Measurements from ENCODE around the gene SCLT1. TPM values are rescaled to one million over a fixed set of nuclear protein-coding genes. Genes with fewer than 3 reads are reported as not detected.

SCLT1 gene
- total RNA-seq, 2 donors from 2014 or later: 11.4 to 12.0 TPM

GRCh38 chr4:128866691-128867090 lies 226.6 kb downstream of the SCLT1 start:
- H3K36me3 Mint-ChIP-seq (ENCODE audit: low read depth): peaks cover 84% of the 10 kb centered on the region
- TF ChIP-seq CTCF (conservative IDR thresholded peaks at IDR 0.05): no peak
- Histone ChIP-seq H3K27ac (ENCODE audit: low read depth, low read length) (no peak overlapping the region), H3K27me3 (ENCODE audit: control insufficient read depth, insufficient read depth, low read length, poor library complexity, severe bottlenecking) (peaks cover 12% of the 10 kb centered on the region), H3K9ac (ENCODE audit: extremely low read depth, low read length, poor library complexity, severe bottlenecking) (peak overlapping the region; percentile 19), H3K9me3 (ENCODE audit: control insufficient read depth, low read length) (no peaks in the 10 kb centered on the region), H3K4me3 (ENCODE audit: low read length) (no peak overlapping the region), H3K36me3 (ENCODE audit: control insufficient read depth, insufficient read depth, low read length) (peaks cover 93% of the 10 kb centered on the region), H3K4me1 (ENCODE audit: control insufficient read depth, insufficient read depth, low read length) (peaks cover 15% of the 10 kb centered on the region)
- WGBS, 2 experiments (ENCODE audit: insufficient coverage in 1 of 2, insufficient read length in 1 of 2): 40 to 41% methylated on average over 1 of the region's 1 CpG
- H3K27ac Mint-ChIP-seq: peak overlapping the region; percentile 52
- H3K27me3 Mint-ChIP-seq (ENCODE audit: insufficient read depth): peaks cover 59% of the 10 kb centered on the region
- DNase-seq: no peak
- H3K4me3 Mint-ChIP-seq: no peak overlapping the region
- no peaks in the 10 kb centered on the region for H3K9me3 Mint-ChIP-seq
- H3K4me1 Mint-ChIP-seq: peaks cover 24% of the 10 kb centered on the region

- WGBS, 2 experiments (ENCODE audit: insufficient coverage in 1 of 2, insufficient read length in 1 of 2): 77 to 89% methylated on average over 2 of the region's 2 CpGs
Observed at GRCh38 chr4:128866269-128866668, 227.1 kb downstream of the SCLT1 start.

GRCh38 chr4:128865132-128865531 lies 228.2 kb downstream of the SCLT1 start:
- Mint-ChIP-seq H3K27me3 (ENCODE audit: insufficient read depth) (peaks cover 58% of the 10 kb centered on the region), H3K9me3 (no peaks in the 10 kb centered on the region), H3K4me3 (no peak overlapping the region), H3K4me1 (peaks cover 24% of the 10 kb centered on the region), H3K27ac (no peak overlapping the region), H3K36me3 (ENCODE audit: low read depth) (peaks cover 83% of the 10 kb centered on the region)
- DNase-seq: no peak
- H3K4me1 ChIP-seq (ENCODE audit: control insufficient read depth, insufficient read depth, low read length): peaks cover 15% of the 10 kb centered on the region
- H3K9ac ChIP-seq (ENCODE audit: extremely low read depth, low read length, poor library complexity, severe bottlenecking): no peak overlapping the region
- H3K36me3 ChIP-seq (ENCODE audit: control insufficient read depth, insufficient read depth, low read length): peaks cover 93% of the 10 kb centered on the region
- TF ChIP-seq CTCF (conservative IDR thresholded peaks at IDR 0.05): no peak
- H3K9me3 ChIP-seq (ENCODE audit: control insufficient read depth, low read length): no peaks in the 10 kb centered on the region
- no peak overlapping the region for H3K27ac ChIP-seq (ENCODE audit: low read depth, low read length)
- H3K4me3 ChIP-seq (ENCODE audit: low read length): no peak overlapping the region
- WGBS, 2 experiments (ENCODE audit: insufficient coverage in 1 of 2, insufficient read length in 1 of 2): 95 to 100% methylated on average over 2 of the region's 2 CpGs
- H3K27me3 ChIP-seq (ENCODE audit: control insufficient read depth, insufficient read depth, low read length, poor library complexity, severe bottlenecking): peaks cover 12% of the 10 kb centered on the region

More at GRCh38 chr4:128866269-128866668, 227.1 kb downstream of the SCLT1 start:
- Mint-ChIP-seq H3K4me1 (peaks cover 24% of the 10 kb centered on the region), H3K9me3 (no peaks in the 10 kb centered on the region), H3K36me3 (ENCODE audit: low read depth) (peaks cover 83% of the 10 kb centered on the region), H3K27me3 (ENCODE audit: insufficient read depth) (peaks cover 59% of the 10 kb centered on the region), H3K27ac (peak overlapping the region; percentile 52), H3K4me3 (no peak overlapping the region)
- no peak overlapping the region for H3K4me3 ChIP-seq (ENCODE audit: low read length)
- H3K27me3 ChIP-seq (ENCODE audit: control insufficient read depth, insufficient read depth, low read length, poor library complexity, severe bottlenecking): peaks cover 12% of the 10 kb centered on the region
- H3K27ac ChIP-seq (ENCODE audit: low read depth, low read length): no peak overlapping the region
- peak overlapping the region; percentile 19 for H3K9ac ChIP-seq (ENCODE audit: extremely low read depth, low read length, poor library complexity, severe bottlenecking)
- TF ChIP-seq CTCF (conservative IDR thresholded peaks at IDR 0.05): no peak
- H3K9me3 ChIP-seq (ENCODE audit: control insufficient read depth, low read length): no peaks in the 10 kb centered on the region
- H3K4me1 ChIP-seq (ENCODE audit: control insufficient read depth, insufficient read depth, low read length): peaks cover 15% of the 10 kb centered on the region
- DNase-seq: no peak
- H3K36me3 ChIP-seq (ENCODE audit: control insufficient read depth, insufficient read depth, low read length): peaks cover 93% of the 10 kb centered on the region

Measured in endodermal cell (in vitro differentiated cells).